IMR-90 (cell line): ENCODE measurements around the gene NCDN. TPM values are rescaled to one million over a fixed set of nuclear protein-coding genes. Genes with fewer than 3 reads are reported as not detected.
A peak's percentile ranks its signal among the peaks of the same experiment; 100 is the strongest.

Experiments
- ATAC-seq: fragments of 200-7000 bp; cut with Tn5 transposase; 2 replicates; pipeline ENCODE4 v1.9.1; 2020; ENCODE audit warnings: low read depth, mild to moderate bottlenecking, moderate library complexity
- BruUV-seq: library from RNA; stranded (reverse); fragments of 400-500 nt; replicated peaks from 2 replicates; lab custom pipeline; 2021; lab: Mats Ljungman, UMichigan
- CTCF ChIA-PET: fragments of 300-600 bp; formaldehyde crosslinking; extraction: SDS; loops from one replicate; lab custom pipeline; 2021; ENCODE audit warnings: antibody characterized with exemption; lab: Yijun Ruan, JAX
- POLR2A ChIA-PET: fragments of 300-600 bp; sonication (Branson Sonifier 250); formaldehyde crosslinking; loops from one replicate; lab custom pipeline; 2022; ENCODE audit warnings: antibody characterized with exemption; ENCODE audit not compliant: unreplicated experiment; lab: Charles Lee
- DNase-seq: peaks from one replicate; pipeline ENCODE4 v3.0.0; 2013
- H2AFZ ChIP-seq: replicated peaks from 2 replicates; pipeline ENCODE3; 2013; ENCODE audit warnings: low read length, mild to moderate bottlenecking; ENCODE audit not compliant: poor library complexity
- H2AK5ac ChIP-seq: 2 replicates; pipeline ENCODE4 v1.6.1; 2013; ENCODE audit warnings: low read depth, low read length, inconsistent platforms
- H2AK9ac ChIP-seq: replicated peaks from 2 replicates; pipeline ENCODE3; 2013; ENCODE audit warnings: mild to moderate bottlenecking, low read depth, low read length, moderate library complexity; ENCODE audit not compliant: poor library complexity
- H2BK120ac ChIP-seq: 2 replicates; pipeline ENCODE4 v1.6.1; 2013; ENCODE audit warnings: low read depth, low read length, inconsistent platforms
- H2BK15ac ChIP-seq: 3 replicates; pipeline ENCODE4 v1.6.1; 2013; ENCODE audit warnings: low read depth, low read length, inconsistent platforms
- H2BK20ac ChIP-seq: 2 replicates; pipeline ENCODE4 v1.6.1; 2013; ENCODE audit warnings: low read depth, mild to moderate bottlenecking, inconsistent platforms, low read length, moderate library complexity
- H2BK5ac ChIP-seq: 2 replicates; pipeline ENCODE4 v1.6.1; 2013; ENCODE audit warnings: mild to moderate bottlenecking, low read depth, low read length, inconsistent platforms; ENCODE audit not compliant: poor library complexity, severe bottlenecking
- H3K14ac ChIP-seq: replicated peaks from 2 replicates; pipeline ENCODE4 v1.6.1; 2013; ENCODE audit warnings: low read depth, low read length, inconsistent platforms
- H3K18ac ChIP-seq: 2 replicates; pipeline ENCODE4 v1.6.1; 2013; ENCODE audit warnings: low read depth, low read length, control low read depth
- H3K23ac ChIP-seq: 2 replicates; pipeline ENCODE4 v1.6.1; 2013; ENCODE audit warnings: low read depth, low read length, inconsistent platforms
- H3K27ac ChIP-seq: 2 replicates; pipeline ENCODE4 v1.5.1; 2013; ENCODE audit warnings: mild to moderate bottlenecking, control low read depth, low read length; ENCODE audit not compliant: insufficient read depth
- H3K27me3 ChIP-seq: 2 replicates; pipeline ENCODE4 v1.6.1; 2013; ENCODE audit warnings: low read length; ENCODE audit not compliant: control insufficient read depth, insufficient read depth
- H3K36me3 ChIP-seq: 2 replicates; pipeline ENCODE4 v1.6.1; 2013; ENCODE audit warnings: low read length, mixed read lengths; ENCODE audit not compliant: control insufficient read depth, insufficient read depth
- H3K4ac ChIP-seq: 2 replicates; pipeline ENCODE4 v1.6.1; 2013; ENCODE audit warnings: low read depth, low read length, inconsistent platforms
- H3K4me1 ChIP-seq: 2 replicates; pipeline ENCODE4 v1.6.1; 2013; ENCODE audit warnings: low read length, mixed read lengths; ENCODE audit not compliant: control insufficient read depth, insufficient read depth
- H3K4me2 ChIP-seq: 2 replicates; pipeline ENCODE4 v1.6.1; 2013; ENCODE audit warnings: low read depth, mild to moderate bottlenecking, control low read depth, low read length, moderate library complexity
- H3K4me3 ChIP-seq: 2 replicates; pipeline ENCODE4 v1.5.1; 2013; ENCODE audit warnings: low read depth, mild to moderate bottlenecking, control low read depth, low read length, moderate library complexity; ENCODE audit not compliant: insufficient read depth
- H3K56ac ChIP-seq: 2 replicates; pipeline ENCODE4 v1.6.1; 2013; ENCODE audit warnings: low read length, inconsistent platforms; ENCODE audit not compliant: insufficient read depth; ENCODE audit errors: extremely low read depth
- H3K79me1 ChIP-seq, 2 experiments: 2 replicates each; pipeline ENCODE4 v1.6.1; 2013; ENCODE audit warnings: low read length in 2 of 2, inconsistent platforms in 1 of 2, low read depth in 1 of 2
- H3K9ac ChIP-seq: 2 replicates; pipeline ENCODE4 v1.6.1; 2013; ENCODE audit warnings: low read depth, low read length, control low read depth
- H3K9me1 ChIP-seq: 2 replicates; pipeline ENCODE4 v1.6.1; 2013; ENCODE audit warnings: low read length, inconsistent platforms; ENCODE audit not compliant: insufficient read depth
- H3K9me3 ChIP-seq: 2 replicates; pipeline ENCODE4 v1.6.1; 2013; ENCODE audit warnings: low read length; ENCODE audit not compliant: control insufficient read depth, insufficient read depth
- H4K20me1 ChIP-seq: 2 replicates; pipeline ENCODE4 v1.6.1; 2013; ENCODE audit warnings: low read length, inconsistent platforms; ENCODE audit not compliant: insufficient read depth
- H4K5ac ChIP-seq: 2 replicates; pipeline ENCODE4 v1.6.1; 2013; ENCODE audit warnings: mild to moderate bottlenecking, low read depth, low read length, control low read depth
- H4K8ac ChIP-seq, 2 experiments: 2 replicates each; pipeline ENCODE4 v1.6.1; 2013; ENCODE audit warnings: low read depth in 2 of 2, low read length in 2 of 2, control low read depth in 1 of 2, inconsistent platforms in 1 of 2
- H4K91ac ChIP-seq: 2 replicates; pipeline ENCODE4 v1.6.1; 2013; ENCODE audit warnings: low read depth, low read length, inconsistent platforms; ENCODE audit not compliant: insufficient read depth
- CTCF ChIP-seq: conservative IDR thresholded peaks from 2 replicates; pipeline ENCODE4 v1.5.1; 2012; ENCODE audit warnings: mild to moderate bottlenecking, low read depth, low read length, improper control_type of control experiment
- MAFK ChIP-seq: IDR thresholded peaks from 2 replicates; pipeline ENCODE4 v1.6.1; 2012; ENCODE audit warnings: low read depth, low read length, improper control_type of control experiment
- MAZ ChIP-seq: IDR thresholded peaks from 2 replicates; pipeline ENCODE4 v1.6.1; 2012; ENCODE audit warnings: low read depth, mild to moderate bottlenecking, low read length, improper control_type of control experiment, moderate library complexity, borderline replicate concordance
- NFE2L2 ChIP-seq: fragments of 150-350 bp; IDR thresholded peaks from 2 replicates; pipeline ENCODE4 v1.6.1; 2016; ENCODE audit warnings: low read depth, mild to moderate bottlenecking, low read length
- RAD21 ChIP-seq: IDR thresholded peaks from 2 replicates; pipeline ENCODE4 v1.6.1; 2012; ENCODE audit warnings: low read length, improper control_type of control experiment
- WGBS, 2 experiments: methylation state at CpG; one replicate each; pipeline versions ENCODE4 v1.1.5 to v1.1.7; 2013; ENCODE audit warnings: missing lambda C conversion rate in 2 of 2; ENCODE audit not compliant: insufficient read length in 1 of 2; ENCODE audit errors: extremely low coverage in 2 of 2; 5-methylcytosine and 5-hydroxymethylcytosine counted together
- dilution Hi-C: fragments of 300-500 bp; cut with HindIII; formaldehyde crosslinking; loops from one replicate; pipeline ENCODE4 v1.14.3; 2018; ENCODE audit warnings: low sequenced_read_pairs; ENCODE audit not compliant: unreplicated experiment
- in situ Hi-C: fragments of 300-500 bp; cut with MboI; formaldehyde crosslinking; loops from 3 replicates; pipeline ENCODE4 v1.14.3; 2019; ENCODE audit warnings: low sequenced_read_pairs, inconsistent platforms, mixed read lengths
- intact Hi-C: fragments of 100-400 bp; cut with micrococcal nuclease; formaldehyde crosslinking; loops from 2 replicates; pipeline ENCODE4 v1.10.0; 2022
- polyA plus RNA-seq, 3 experiments: library from polyadenylated mRNA; depleted of rRNA; stranded (reverse); fragments of >200 nt; gene quantifications; 2 replicates each; pipeline ENCODE4 v1.2.3, GENCODE V29; 2012; ENCODE audit warnings: low replicate concordance in 1 of 3
- total RNA-seq: library from RNA; depleted of rRNA; stranded (reverse); fragments of >200 nt; gene quantifications from 2 replicates; pipeline ENCODE4 v1.2.3, GENCODE V29; 2012

The NCDN gene
- total and polyA plus RNA-seq, 2 of the 4 experiments (the other 2 are of a cell fraction), result 10.0 to 38.8 TPM

DNA sequence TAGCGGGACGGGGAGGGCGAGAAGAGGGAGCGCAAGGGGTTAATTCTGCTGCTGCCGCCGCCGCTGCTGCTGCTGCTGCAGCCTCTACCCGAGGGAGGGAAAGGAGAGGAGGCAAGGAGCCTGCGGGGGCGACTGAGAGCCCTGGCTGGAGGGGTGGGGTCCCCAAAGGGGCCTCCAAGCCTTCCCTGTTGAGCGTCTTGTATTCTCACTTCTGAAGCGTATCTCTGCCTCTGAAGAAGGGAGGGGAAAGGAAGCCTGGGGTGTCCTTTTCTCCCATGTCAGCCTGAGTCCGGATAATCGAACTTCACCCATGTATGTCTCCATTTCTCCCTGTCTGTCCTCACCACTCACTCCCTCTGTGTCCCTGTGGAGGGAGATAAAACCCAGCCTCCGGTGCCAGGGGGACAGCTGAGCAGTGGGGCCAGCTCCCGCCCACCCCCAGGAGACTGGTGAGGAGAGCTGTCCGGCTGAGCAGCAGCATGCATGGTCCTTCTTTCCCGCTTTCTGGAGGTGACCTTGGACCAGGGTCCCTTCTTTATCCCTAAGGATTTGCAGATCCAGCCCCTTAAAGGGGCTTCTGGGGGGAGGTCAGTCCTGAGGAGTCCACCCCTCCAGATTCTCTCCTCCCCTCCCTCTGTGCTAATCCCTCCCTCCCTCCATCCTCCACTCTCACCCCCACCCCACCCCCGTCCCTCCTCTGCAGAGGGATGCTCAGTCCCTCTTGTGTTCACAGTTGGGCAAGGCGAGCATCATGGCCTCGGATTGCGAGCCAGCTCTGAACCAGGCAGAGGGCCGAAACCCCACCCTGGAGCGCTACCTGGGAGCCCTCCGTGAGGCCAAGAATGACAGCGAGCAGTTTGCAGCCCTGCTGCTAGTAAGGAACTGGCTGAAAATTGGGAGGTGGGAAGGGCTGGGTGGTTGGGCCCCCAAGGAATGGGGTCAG is 1.0 kb downstream of the NCDN start:
- CTCF ChIA-PET, result interaction anchor here (0.6 to 1.0 kb wide), 2 partner anchors 107 to 356 kb away, joined by 3 to 4 read pairs; no protein-coding TSS in a partner anchor
- DNase-seq (no peak), ATAC-seq (no peak)
- Histone ChIP-seq H2AFZ (peak overlapping the region; percentile 100), H3K18ac (no peak overlapping the region), H3K4ac (peak overlapping the region; percentile 95), H3K4me3 (peak overlapping the region; percentile 79), H2BK120ac (no peak overlapping the region), H4K91ac (peak overlapping the region; percentile 25; the same call in 1 of the 2 replicates), H3K23ac (peak overlapping the region; percentile 64), H3K4me1 (peaks cover 10% of the 10 kb centered on the region), H3K27me3 (no peaks in the 10 kb centered on the region), H3K14ac (peak overlapping the region; percentile 97), H4K8ac (peak overlapping the region; percentile 72 to 86; a peak in 2 of 4 replicates), H3K9me1 (peaks cover 6% of the 10 kb centered on the region), H4K5ac (no peak overlapping the region), H2BK20ac (no peak overlapping the region), H2BK5ac (no peak overlapping the region), H3K9me3 (no peaks in the 10 kb centered on the region), H2BK15ac (no peak overlapping the region), H3K56ac (peak overlapping the region; percentile 57), H3K9ac (peak overlapping the region; percentile 93), H3K4me2 (peak overlapping the region; percentile 96), H2AK5ac (peak overlapping the region; percentile 99; the same call in 1 of the 2 replicates), H4K20me1 (peaks cover 36% of the 10 kb centered on the region), H3K27ac (no peak overlapping the region; the same call in 1 of the 2 replicates), H3K79me1 (peaks cover 12 to 60% of the 10 kb centered on the region in 2 experiments), H3K36me3 (peaks cover 23% of the 10 kb centered on the region), H2AK9ac (peak overlapping the region; percentile 95)
- TF ChIP-seq MAZ, result peak; percentile 23; the same call in 1 of the 2 replicates
- 0 out of 2 replicates have a peak, but pooled peaks have one; percentile 8 for TF ChIP-seq RAD21
- 0 out of 2 replicates have a peak, but pooled peaks have one; percentile 10 for TF ChIP-seq CTCF
- no peak for TF ChIP-seq MAFK
- no peak for TF ChIP-seq NFE2L2
- in situ Hi-C loops (no loop called here), dilution Hi-C loops (no loop called here), intact Hi-C loops (loop anchor here (1.0 kb wide), 1 partner anchor 107 kb away; no protein-coding TSS in a partner anchor)
- POLR2A ChIA-PET, result no interaction called here
- WGBS, 2 experiments, result 52% methylated on average over 6 of the region's 26 CpGs; no CpG with 5 or more reads in 1 of the 2 experiments
- BruUV-seq, result no TSS peak
